Esophagus squamous epithelium (tissue), 4 donors: ENCODE results near the gene GTF3C1.

Experiments
- CTCF ChIP-seq, 6 experiments: fragments of 450-650 bp in 4 of 6; fragments of 200-600 bp in 2 of 6; sonication (generic) in 2 of 6; IDR thresholded peaks; one replicate each; pipeline ENCODE4 v1.5.1; 2016 to 2019; ENCODE audit warnings: antibody characterized with exemption in 6 of 6, mild to moderate bottlenecking in 4 of 6, moderate library complexity in 4 of 6
- POLR2A ChIP-seq, 4 donors: fragments of 450-650 bp; IDR thresholded peaks; one replicate each; pipeline ENCODE4 v1.6.1; 2017; ENCODE audit warnings: antibody characterized with exemption in 4 of 4, mild to moderate bottlenecking in 4 of 4, moderate library complexity in 3 of 4

DNA sequence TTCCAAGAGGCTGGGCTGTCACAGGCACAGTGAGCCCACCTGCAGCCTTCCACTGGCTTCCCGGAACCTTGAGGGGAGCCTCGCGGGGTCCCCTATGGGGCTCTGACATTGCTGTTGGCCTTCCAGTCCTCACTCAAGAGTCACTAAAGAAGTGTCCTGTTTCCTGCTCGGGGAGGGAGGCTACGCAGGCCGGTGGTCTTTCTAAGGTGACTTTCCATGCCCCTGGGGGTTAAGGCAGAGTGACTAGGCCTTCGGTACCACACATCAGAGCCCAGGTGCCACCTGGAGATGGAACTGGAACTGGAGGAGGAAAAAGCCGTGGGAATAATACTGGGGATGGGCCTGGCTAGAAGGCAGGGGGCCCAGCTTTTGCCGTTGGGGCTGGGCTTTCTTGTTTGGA is 75.7 kb downstream of the GTF3C1 start:
- TF ChIP-seq CTCF (IDR thresholded peaks at IDR 0.05) (no peak), POLR2A (IDR thresholded peaks at IDR 0.05) (no peak)
